Lower leg skin (tissue), 4 donors: ENCODE measurements around the gene PLXDC1. TPM values are rescaled to one million over a fixed set of nuclear protein-coding genes. Genes with fewer than 3 reads are reported as not detected.

Source experiments
- DNase-seq, 2 donors: peaks; one replicate each; pipeline ENCODE4 v3.0.0-alpha.2; 2019; ENCODE audit warnings: low spot score in 2 of 2
- H3K4me3 ChIP-seq: fragments of 200-600 bp; sonication (generic); 2 replicates; pipeline ENCODE4 v1.5.1; 2017; ENCODE audit warnings: mild to moderate bottlenecking, low read depth; ENCODE audit not compliant: poor library complexity, severe bottlenecking
- CTCF ChIP-seq, 3 donors: fragments of 450-650 bp; IDR thresholded peaks; one replicate each; pipeline ENCODE4 v1.5.1; 2016; ENCODE audit warnings: antibody characterized with exemption in 3 of 3, mild to moderate bottlenecking in 3 of 3, moderate library complexity in 2 of 3
- POLR2A ChIP-seq, 2 donors: fragments of 450-650 bp; IDR thresholded peaks; one replicate each; pipeline ENCODE4 v1.6.1; 2016 to 2017; ENCODE audit warnings: antibody characterized with exemption in 2 of 2, mild to moderate bottlenecking in 1 of 2, moderate library complexity in 1 of 2
- WGBS, 2 donors: methylation state at CpG; one replicate each; pipeline ENCODE4 v1.1.5; 2018; 5-methylcytosine and 5-hydroxymethylcytosine counted together
- intact Hi-C: fragments of 100-400 bp; cut with DNase I; formaldehyde crosslinking; loops from one replicate; pipeline ENCODE4 v1.15.0; 2023; ENCODE audit warnings: low total_unique reads
- total RNA-seq, 4 donors: library from RNA; depleted of rRNA; stranded (reverse); fragments of >200 nt; gene quantifications; one replicate each; pipeline ENCODE4 v1.1.0, GENCODE V29; 2016

PLXDC1 gene
- total RNA-seq, 4 donors from 2014 or later, result 2.7 to 8.1 (median 5.2) TPM

- TF ChIP-seq POLR2A (IDR thresholded peaks at IDR 0.05), result no peak
- no peak for TF ChIP-seq CTCF (IDR thresholded peaks at IDR 0.05)
- no peak overlapping the region for H3K4me3 ChIP-seq
- 65 to 70% methylated on average over 20 of the region's 20 CpGs for WGBS, 2 donors
Observed at GRCh38 chr17:39194089-39194984, 42.9 kb upstream of the PLXDC1 start.

DNA sequence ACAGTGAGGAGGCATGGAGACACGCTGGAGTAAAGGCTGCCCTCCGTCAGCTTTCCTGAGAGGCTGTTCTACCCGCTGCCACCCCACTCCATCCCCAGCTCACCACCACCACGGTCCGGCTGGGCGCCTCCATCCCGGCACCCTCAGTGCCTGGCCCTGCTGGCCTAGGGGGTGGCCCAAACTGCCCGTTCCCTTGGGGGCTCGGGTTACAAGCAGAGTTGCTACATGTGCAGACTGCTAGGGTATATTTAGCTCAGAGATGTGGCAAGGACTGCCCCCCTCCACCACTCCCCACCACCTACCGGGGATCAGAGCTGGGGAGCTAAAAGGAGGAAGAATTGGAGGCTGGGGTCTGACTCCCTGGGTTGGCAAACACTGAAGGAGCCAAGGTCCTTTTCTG lies 41.9 kb upstream of the PLXDC1 start:
- intact Hi-C loops, result no loop called here
- DNase-seq, result no peak
- WGBS, 2 donors, result 87 to 90% methylated on average over 10 of the region's 10 CpGs
- H3K4me3 ChIP-seq, result no peak overlapping the region
- TF ChIP-seq POLR2A (IDR thresholded peaks at IDR 0.05), result no peak
- TF ChIP-seq CTCF (IDR thresholded peaks at IDR 0.05), result no peak

More at GRCh38 chr17:39194089-39194984, 42.9 kb upstream of the PLXDC1 start:
- no peak for DNase-seq
- intact Hi-C loops, result no loop called here

GRCh38 chr17:39192901-39193300 lies 41.5 kb upstream of the PLXDC1 start:
- intact Hi-C loops, result no loop called here
- H3K4me3 ChIP-seq, result no peak overlapping the region
- no peak for TF ChIP-seq CTCF (IDR thresholded peaks at IDR 0.05)
- no peak for DNase-seq
- 92% methylated on average over 16 of the region's 16 CpGs for WGBS, 2 donors

DNA sequence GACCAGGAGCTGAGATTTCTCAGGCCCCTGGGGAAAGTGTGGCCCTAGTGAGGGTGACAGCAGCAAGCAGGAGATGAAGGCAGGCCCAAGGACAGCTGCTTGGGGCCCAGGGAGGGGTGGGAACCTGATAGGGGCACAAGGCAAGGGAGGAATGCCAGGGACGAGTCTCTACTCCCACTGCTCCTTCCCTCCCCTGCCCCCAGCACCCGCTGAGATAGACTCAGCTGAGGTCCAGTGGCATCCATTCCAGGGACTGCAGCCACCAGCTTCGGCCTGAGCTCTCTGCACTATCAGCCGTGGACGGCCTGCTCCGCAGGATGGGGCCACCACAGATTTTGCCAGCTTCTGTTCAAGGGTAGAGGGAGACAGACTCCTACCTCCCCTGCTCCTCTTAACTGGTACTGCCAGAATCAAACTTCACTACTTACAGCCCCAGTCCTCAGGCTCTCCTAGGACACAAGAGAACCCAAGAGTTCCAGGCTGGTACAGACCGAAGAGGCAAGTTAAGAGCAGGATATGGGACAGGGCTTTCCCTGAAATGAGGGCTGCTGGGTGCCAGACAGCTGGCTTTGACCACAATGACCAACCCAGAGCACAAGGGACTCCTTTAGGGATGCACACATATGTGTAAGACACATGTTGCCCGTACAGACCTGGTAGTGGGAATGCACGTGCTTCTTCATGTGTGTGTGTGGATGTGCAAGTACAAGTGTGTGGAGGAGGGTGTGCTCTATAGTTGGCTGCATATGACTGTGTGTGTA lies 40.5 kb upstream of the PLXDC1 start:
- no peak overlapping the region for H3K4me3 ChIP-seq
- TF ChIP-seq POLR2A (IDR thresholded peaks at IDR 0.05), result no peak
- TF ChIP-seq CTCF (IDR thresholded peaks at IDR 0.05), result no peak
- WGBS, 2 donors, result 93 to 95% methylated on average over 8 to 9 of the region's 9 CpGs
- intact Hi-C loops, result no loop called here
- DNase-seq, result no peak

GRCh38 chr17:39187152-39187830 lies 35.9 kb upstream of the PLXDC1 start:
- TF ChIP-seq POLR2A (IDR thresholded peaks at IDR 0.05) (no peak), CTCF (IDR thresholded peaks at IDR 0.05) (no peak)
- 87 to 95% methylated on average over 9 of the region's 9 CpGs for WGBS, 2 donors
- no peak for DNase-seq
- intact Hi-C loops, result no loop called here
- no peak overlapping the region for H3K4me3 ChIP-seq
